B cell (primary cell): Measurements from ENCODE around the gene NT5C1B.

Experiments
- EZH2 ChIP-seq: IDR thresholded peaks from 2 replicates; pipeline ENCODE4 v1.6.1; 2012; ENCODE audit warnings: borderline replicate concordance, low read depth, mild to moderate bottlenecking, moderate library complexity, low read length; ENCODE audit not compliant: insufficient read depth, poor library complexity, severe bottlenecking
- TF ChIP-seq, protein P1 (sequence below): fragments of 200-600 bp; IDR thresholded peaks from one replicate; pipeline ENCODE4 v1.8.0; 2022; ENCODE audit warnings: antibody characterized with exemption, mild to moderate bottlenecking

DNA sequence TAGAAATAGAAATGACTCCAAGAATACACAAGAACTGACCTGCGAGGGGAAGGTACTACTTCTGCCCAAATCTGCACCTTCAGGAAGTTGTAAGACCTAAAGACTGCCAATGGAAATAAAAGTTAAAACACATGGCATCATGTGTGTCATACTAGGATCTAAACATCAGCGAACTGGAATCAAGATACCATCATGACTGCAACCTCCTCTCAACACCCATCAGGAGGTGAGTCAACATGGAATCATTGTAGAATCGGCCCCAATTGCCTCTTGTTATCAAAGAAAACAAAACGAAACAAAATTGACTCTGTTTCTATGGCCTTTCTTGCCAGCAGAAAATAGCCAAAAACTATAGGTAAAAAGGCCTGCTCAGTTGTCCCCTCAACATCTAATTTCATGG lies 44.0 kb downstream of the NT5C1B start:
- TF ChIP-seq, protein P1, sequence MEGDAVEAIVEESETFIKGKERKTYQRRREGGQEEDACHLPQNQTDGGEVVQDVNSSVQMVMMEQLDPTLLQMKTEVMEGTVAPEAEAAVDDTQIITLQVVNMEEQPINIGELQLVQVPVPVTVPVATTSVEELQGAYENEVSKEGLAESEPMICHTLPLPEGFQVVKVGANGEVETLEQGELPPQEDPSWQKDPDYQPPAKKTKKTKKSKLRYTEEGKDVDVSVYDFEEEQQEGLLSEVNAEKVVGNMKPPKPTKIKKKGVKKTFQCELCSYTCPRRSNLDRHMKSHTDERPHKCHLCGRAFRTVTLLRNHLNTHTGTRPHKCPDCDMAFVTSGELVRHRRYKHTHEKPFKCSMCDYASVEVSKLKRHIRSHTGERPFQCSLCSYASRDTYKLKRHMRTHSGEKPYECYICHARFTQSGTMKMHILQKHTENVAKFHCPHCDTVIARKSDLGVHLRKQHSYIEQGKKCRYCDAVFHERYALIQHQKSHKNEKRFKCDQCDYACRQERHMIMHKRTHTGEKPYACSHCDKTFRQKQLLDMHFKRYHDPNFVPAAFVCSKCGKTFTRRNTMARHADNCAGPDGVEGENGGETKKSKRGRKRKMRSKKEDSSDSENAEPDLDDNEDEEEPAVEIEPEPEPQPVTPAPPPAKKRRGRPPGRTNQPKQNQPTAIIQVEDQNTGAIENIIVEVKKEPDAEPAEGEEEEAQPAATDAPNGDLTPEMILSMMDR, result no peak
- no peak for TF ChIP-seq EZH2
